ENCODE data around the gene ABO. TPM values are rescaled to one million over a fixed set of nuclear protein-coding genes. Genes with fewer than 3 reads are reported as not detected.
"Not testable (repeated sequence)": the region's sequence is repeated elsewhere in the genome, so short reads cannot be mapped to it uniquely, and the experiment has no call there.

ABO gene
- total RNA-seq, 4 donors from 2014 or later = 1.8 to 7.3 (median 4.0) TPM

DNA sequence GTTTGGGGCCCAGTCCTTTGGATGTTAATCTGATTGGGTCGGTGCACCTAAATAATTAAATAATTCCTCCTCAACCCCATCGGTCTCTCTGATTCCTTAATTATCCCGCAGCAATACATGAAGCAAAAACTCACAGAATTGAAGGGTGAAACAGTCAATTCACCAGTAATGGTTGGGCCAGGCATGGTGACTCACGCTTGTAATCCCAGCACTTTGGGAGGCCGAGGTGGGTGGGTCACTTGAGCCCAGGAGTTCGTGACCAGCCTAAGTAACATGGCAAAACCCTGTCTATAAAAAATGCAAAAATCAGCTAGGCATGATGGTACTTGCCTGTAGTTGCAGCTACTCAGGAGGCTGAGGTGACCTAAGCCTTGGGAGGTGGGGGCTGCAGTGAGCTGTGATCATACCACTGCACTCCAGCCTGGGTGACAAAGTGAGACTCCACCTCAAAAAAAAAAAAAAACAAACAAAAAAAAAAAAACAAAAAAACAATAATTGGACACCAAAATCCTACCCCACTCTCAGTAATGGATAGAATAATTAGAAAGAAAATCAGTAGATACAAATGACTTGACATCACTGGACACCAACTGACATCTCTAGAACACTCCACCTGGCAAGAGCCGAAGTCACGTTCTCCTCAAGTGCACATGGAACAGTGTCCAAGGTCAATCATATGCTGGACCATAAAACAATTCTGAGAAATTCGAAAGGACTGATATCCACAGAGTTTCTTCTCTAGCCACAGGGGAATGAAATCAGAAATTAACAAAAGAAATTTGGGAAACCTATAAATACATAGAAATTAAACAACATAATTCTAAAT is 5.3 kb downstream of the ABO start:
- ATAC-seq (ENCODE audit: low FRiP score) (no peak), DNase-seq (ENCODE audit: low spot score) (no peak)
- TF ChIP-seq CTCF (IDR thresholded peaks at IDR 0.05) = no peak

DNA sequence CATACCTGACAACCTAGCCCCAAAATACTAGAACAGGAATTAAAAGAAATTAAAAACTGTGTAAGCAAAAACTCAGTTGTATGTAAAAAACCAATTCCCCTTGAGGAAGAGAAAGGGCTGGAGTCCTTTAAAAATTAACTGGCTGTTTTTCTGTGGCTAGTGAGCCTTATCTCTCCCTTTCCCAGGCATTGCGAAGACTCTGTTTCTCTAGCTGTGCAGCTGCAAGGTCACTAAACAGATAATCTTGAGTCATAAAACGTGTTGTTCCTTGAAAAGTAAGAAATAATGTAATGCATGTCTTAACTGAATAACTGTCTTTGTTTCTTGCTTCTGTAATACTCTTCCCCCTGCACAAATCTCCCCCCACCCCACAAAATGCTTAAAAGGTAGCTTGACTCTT is 5.9 kb downstream of the ABO start:
- DNase-seq (ENCODE audit: low spot score); ATAC-seq (ENCODE audit: low FRiP score): not testable (repeated sequence)

- TF ChIP-seq CTCF (IDR thresholded peaks at IDR 0.05) = no peak
- DNase-seq (ENCODE audit: low spot score) (no peak), ATAC-seq (ENCODE audit: low FRiP score) (no peak)
These were observed 6.5 kb downstream of the ABO start for GRCh38 chr9:133268335-133269056.

- no peak for ATAC-seq (ENCODE audit: low FRiP score)
- DNase-seq (ENCODE audit: low spot score) = no peak
- TF ChIP-seq CTCF (IDR thresholded peaks at IDR 0.05) = no peak
These were observed 10.7 kb downstream of the ABO start for GRCh38 chr9:133264235-133264764.

DNA sequence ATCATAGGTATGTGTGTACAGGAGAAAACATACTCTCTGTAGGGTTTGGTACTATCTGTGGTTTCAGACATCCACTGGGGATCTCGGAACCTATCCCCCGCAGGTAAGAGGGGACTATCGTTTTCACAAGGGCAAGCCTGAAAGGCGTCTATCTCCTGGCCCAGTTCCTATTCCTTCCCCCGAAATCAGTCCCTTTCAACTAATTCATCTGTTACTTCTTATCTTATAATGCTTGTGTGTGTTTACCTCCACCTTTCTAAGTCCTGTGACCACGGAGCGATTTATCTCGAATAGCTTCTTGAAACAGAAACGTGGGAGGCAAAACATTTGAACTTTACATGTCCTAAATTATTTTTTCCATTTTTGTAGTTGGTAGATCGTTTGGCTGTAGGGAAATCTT is 11.4 kb downstream of the ABO start:
- no peak for TF ChIP-seq CTCF (IDR thresholded peaks at IDR 0.05)
- DNase-seq (ENCODE audit: low spot score) (no peak), ATAC-seq (ENCODE audit: low FRiP score) (no peak)

DNA sequence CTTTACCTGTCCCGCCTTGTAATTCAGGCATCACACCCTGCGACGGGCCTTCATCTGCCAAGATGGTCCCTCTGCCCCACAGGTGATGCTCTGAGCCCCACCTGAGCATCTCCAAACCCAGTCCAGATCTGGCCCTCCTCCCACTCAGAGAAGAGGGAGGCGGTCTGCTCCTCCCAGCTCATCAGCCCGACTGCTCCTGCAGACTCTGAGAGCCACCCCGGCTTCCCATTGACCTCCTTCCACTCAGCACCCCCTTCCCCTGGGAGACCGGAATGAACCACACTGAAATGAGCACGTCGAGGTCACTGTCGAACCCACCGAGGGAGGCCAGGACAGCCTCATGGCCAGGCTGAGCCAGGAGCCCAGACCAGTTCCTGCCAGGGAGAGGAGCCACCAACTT is 12.8 kb downstream of the ABO start:
- no peak for TF ChIP-seq CTCF (IDR thresholded peaks at IDR 0.05)
- no peak for ATAC-seq (ENCODE audit: low FRiP score)
- DNase-seq (ENCODE audit: low spot score) = no peak

DNA sequence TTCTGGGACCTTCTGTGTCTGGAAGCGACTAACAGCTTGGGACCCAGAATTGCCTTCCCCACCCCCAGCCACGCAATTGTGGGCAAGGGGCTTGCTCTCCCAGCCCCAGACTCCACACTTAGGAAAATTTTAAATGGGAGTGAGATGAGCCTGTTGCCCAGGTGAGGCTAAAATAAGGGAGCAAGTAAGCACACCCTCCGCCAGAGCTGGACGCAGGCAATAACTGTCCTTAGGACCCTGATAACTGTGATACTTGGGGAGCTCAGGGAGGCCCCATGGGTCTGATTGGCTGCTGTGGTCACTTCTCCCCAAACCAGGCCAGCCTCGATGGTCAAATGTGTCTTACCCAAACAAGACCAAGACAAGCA is 13.3 kb downstream of the ABO start:
- ATAC-seq (ENCODE audit: low FRiP score) (no peak), DNase-seq (ENCODE audit: low spot score) (no peak)
- TF ChIP-seq CTCF (IDR thresholded peaks at IDR 0.05) = no peak

All from omental fat pad (tissue), 4 donors.